Hematopoietic multipotent progenitor cell treated with erythropoietin and hydrocortisone succinate and interleukin-3 and kit ligand, for 6 days (in vitro differentiated cells): Measurements from ENCODE around the gene UBN1.
"Not testable (repeated sequence)": the region's sequence is repeated elsewhere in the genome, so short reads cannot be mapped to it uniquely, and the experiment has no call there.

Experiments
- DNase-seq: peaks from one replicate; pipeline ENCODE4 v3.0.0-alpha.2; 2015

The UBN1 gene

DNA sequence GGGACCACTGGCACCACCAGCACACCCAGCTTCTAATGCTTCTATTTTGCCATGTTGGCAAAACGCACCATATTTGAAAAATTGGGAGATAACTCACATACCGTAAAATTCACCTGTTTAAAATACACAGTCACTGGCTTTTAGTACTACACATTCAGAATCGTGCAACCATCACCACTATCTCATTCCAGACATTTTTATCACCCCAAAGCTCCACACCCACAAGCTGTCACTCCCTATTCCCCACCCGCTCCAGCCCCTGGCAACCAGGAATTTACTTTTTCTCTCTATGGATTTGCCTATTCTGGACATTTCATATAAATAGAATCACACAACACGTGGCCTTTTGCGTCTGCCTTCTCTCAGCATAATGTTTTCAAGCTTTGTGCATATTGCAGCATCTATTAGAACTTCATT, 64.7 kb downstream of the UBN1 start:
- no peak for DNase-seq

DNA sequence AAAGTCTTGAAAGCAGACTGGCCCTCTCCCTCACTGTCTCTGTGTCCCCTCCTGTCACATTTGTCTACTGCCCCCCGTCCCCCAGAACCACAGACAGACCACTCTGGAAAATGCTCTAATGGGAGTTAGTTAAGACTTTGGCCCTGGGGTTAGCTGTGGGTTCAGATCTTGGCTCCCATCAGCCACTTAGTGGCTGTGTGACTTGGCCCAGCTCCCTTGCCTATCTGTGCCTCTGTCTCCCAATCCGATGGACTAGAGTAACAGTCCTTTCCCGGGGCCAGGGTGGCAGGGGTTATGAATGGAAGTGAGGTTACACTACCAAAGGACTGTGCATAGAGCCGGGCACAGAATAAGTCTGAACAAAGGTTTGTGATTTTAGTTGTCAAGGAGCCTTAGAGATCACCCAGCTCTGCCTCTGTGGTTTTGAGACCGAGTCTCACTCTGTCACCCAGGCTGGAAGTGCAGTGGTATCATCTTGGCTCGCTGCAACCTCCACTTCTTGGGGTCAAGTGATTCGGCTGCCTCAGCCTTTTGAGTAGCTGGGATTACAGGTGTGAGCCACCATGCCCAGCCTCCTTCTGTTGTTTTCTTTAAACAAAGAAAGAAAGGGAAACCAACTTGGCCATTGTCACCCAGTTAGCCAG, 66.0 kb downstream of the UBN1 start:
- no peak for DNase-seq

- no peak for DNase-seq
Observed at GRCh38 chr16:4913774-4914525, 66.7 kb downstream of the UBN1 start.

DNA sequence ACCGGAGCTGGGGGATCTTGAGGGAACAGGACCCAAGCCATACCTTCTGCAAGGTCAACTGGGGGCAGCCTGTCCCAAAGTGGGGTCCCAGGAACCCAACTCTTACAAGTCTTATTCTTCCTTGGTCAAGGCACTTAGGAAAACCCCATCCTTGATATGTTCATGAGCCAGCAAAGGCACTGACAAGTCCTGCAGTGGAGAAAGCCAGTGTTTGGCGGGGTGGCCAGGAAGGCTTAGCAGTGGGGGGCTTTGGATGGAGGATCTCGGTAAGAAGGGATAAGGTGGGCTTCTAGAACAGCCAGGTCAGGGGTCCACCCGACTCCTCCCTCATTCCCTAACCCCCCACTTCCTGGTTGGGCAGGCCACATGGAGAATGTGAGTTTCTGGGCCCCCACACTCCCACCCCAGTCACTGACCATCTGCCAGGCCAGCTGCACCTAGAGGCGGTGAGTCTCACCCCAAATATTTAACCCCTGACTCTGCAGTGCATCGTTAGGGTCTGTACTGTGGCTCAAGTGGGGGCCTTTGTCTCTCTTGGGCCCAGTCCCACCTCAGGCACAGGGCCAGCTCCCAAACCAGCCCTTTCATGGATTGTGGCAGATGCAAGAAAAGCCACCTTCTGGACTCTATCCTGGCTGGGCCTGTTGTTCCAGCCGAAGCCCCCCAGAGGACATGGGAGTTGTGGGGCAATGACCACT, 67.4 kb downstream of the UBN1 start:
- DNase-seq: no peak

GRCh38 chr16:4915226-4915761, 68.0 kb downstream of the UBN1 start:
- DNase-seq: no peak

DNA sequence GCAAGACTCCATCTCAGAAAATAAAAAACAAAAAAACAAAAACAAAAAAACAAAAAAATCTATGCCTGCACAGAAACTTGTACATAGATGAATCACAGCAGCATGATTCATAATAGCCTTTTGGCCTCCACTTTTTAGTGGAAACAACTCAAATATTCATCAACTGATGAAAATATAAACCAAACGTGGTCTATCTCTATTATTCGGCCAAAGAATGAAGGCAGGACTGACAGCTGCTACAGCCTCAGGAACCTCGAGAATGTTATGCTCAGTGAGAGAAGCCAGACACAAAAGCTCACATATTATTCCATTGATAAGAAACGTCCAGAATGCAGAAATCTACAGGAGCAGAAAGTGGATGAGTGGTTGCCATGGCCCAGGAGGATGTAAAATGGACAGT, 69.8 kb downstream of the UBN1 start:
- no peak for DNase-seq

GRCh38 chr16:4918781-4919251, 71.5 kb downstream of the UBN1 start:
- no peak for DNase-seq

DNA sequence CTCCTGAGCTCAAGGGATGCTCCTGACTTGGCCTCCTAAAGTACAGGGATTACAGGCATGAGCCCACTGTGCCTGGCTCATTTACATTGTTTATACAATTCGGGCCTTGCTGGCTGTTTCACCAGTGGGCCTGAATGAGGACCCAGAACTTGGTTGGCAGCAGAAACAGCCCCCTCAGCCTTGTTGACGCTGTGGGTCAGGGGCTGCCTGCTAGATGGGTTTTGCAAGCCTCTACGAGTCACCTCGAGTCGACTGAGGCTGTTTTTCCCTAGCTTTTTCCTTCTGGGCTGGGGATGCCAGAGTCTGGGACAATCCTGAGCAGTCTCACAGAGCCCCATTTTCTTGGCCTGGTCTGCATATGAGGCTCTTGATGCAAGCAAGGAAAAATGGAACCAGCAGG, 73.5 kb downstream of the UBN1 start:
- no peak for DNase-seq

- no peak for DNase-seq
Observed at GRCh38 chr16:4922721-4923342, 75.6 kb downstream of the UBN1 start.

DNA sequence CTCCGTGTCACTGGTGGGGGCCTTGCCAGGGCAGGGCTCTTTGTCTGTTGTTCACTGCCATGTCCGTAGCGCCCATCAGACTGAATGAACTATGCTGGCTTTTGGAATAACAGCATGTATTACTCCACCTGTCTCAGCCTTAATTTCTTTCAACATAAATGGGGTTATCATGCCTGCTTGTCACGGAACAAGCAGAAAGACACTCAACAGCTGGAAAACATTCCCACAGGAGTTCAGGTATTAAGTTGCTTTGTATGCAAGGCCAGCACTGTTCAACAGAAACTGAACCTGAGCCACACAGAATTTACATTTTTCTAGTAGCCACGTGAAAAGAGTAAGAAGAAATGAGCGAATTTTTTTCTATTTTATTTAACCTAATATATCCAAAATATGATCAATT, 76.6 kb downstream of the UBN1 start:
- DNase-seq: no peak

DNA sequence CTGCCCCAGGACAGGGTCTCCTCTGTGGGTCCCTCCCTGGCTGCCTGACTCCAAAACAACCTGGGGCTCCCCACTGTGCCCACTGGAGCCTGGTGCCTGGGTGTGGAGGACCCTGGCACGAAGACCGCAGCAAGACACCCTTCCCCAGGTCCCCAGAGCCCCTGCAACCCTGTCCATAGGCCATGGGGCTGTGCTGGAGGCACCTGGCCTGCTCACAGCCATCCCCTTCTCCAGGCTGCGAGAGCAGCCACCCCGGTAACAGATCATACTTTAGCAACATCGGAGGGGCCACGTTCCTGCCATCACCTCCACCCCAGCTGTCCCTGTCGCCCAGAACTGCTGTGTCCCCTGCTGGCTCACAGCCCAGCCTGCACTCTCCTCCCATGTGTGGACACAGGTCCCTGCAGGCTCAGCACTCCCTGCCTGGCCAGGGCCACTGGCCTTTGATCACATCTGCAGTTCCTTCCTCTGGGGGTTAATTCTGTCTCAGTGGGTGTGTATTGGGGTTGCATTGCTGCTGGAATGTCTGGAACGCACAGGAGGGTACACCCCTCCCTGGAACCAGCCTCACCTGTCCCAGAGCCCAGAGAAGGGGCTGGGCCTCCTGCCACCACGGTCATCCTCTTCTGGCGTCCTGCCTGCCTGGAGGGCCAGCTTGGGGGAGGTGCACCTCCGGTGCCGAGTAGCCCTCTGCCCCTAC, 77.5 kb downstream of the UBN1 start:
- DNase-seq: no peak

GRCh38 chr16:4925293-4925607, 78.0 kb downstream of the UBN1 start:
- DNase-seq: no peak

DNA sequence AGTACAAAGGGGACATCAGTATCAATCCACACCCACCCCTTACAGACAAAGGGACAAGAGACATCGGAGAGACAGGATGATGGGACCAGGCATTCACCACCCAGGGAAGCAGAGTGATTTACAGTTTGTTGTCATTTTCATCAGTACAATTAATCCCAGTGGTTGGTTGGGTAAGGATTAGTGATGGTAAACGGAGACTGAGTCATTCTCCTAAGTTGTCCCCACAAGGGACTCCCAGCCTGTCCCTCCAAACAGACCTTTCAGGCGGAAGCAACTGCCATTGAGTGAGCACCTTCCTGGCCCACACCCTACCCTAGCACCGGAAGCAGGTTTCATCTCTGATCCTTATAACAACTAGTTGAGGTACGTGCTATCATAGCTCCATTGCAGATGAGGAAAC, 78.5 kb downstream of the UBN1 start:
- no peak for DNase-seq

- no peak for DNase-seq
Observed at GRCh38 chr16:4926928-4927327, 79.6 kb downstream of the UBN1 start.

- no peak for DNase-seq
Observed at GRCh38 chr16:4927661-4928060, 80.4 kb downstream of the UBN1 start.

- DNase-seq: peak; percentile 39
Observed at GRCh38 chr16:4928227-4928626, 80.9 kb downstream of the UBN1 start.

GRCh38 chr16:4929619-4930018, 82.3 kb downstream of the UBN1 start:
- not testable (repeated sequence) for DNase-seq

- DNase-seq: no peak
Observed at GRCh38 chr16:4931381-4931780, 84.1 kb downstream of the UBN1 start.
